Testis (tissue), 2 donors: ENCODE data around the gene DHX34.

ENCODE experiments used
- POLR2A ChIP-seq: fragments of 450-650 bp; IDR thresholded peaks from one replicate; pipeline ENCODE4 v1.6.1; 2017; ENCODE audit warnings: antibody characterized with exemption, mild to moderate bottlenecking, moderate library complexity
- TF ChIP-seq, protein P1 (sequence below), 3 experiments: fragments of 450-650 bp in 2 of 3; fragments of 200-600 bp in 1 of 3; sonication (generic) in 1 of 3; IDR thresholded peaks; one replicate each; pipeline ENCODE4 v1.5.1; 2016 to 2019; ENCODE audit warnings: antibody characterized with exemption in 3 of 3, mild to moderate bottlenecking in 2 of 3, moderate library complexity in 1 of 3

- TF ChIP-seq, protein P1, sequence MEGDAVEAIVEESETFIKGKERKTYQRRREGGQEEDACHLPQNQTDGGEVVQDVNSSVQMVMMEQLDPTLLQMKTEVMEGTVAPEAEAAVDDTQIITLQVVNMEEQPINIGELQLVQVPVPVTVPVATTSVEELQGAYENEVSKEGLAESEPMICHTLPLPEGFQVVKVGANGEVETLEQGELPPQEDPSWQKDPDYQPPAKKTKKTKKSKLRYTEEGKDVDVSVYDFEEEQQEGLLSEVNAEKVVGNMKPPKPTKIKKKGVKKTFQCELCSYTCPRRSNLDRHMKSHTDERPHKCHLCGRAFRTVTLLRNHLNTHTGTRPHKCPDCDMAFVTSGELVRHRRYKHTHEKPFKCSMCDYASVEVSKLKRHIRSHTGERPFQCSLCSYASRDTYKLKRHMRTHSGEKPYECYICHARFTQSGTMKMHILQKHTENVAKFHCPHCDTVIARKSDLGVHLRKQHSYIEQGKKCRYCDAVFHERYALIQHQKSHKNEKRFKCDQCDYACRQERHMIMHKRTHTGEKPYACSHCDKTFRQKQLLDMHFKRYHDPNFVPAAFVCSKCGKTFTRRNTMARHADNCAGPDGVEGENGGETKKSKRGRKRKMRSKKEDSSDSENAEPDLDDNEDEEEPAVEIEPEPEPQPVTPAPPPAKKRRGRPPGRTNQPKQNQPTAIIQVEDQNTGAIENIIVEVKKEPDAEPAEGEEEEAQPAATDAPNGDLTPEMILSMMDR (IDR thresholded peaks at IDR 0.05): no peak
- TF ChIP-seq POLR2A: no peak
These were observed 5.8 kb upstream of the DHX34 start for GRCh38 chr19:47343194-47343802.
